ENCODE measurements around the gene TTC21A. TPM values are rescaled to one million over a fixed set of nuclear protein-coding genes. Genes with fewer than 3 reads are reported as not detected.
A peak's percentile ranks its signal among the peaks of the same experiment; 100 is the strongest.

Gene TTC21A
- total RNA-seq, 1 donor from 2014 or later, result 41.7 TPM

- Mint-ChIP-seq H3K36me3 (ENCODE audit: low read depth, unreplicated experiment) (peaks cover 46% of the 10 kb centered on the region), H3K4me1 (ENCODE audit: unreplicated experiment) (peaks cover 42% of the 10 kb centered on the region), H3K27me3 (ENCODE audit: unreplicated experiment) (peaks cover 11% of the 10 kb centered on the region), H3K27ac (ENCODE audit: unreplicated experiment) (peak overlapping the region; percentile 52), H3K4me3 (ENCODE audit: unreplicated experiment) (peak overlapping the region; percentile 77), H3K9me3 (ENCODE audit: unreplicated experiment) (no peaks in the 10 kb centered on the region)
- no peak for DNase-seq (ENCODE audit: low spot score)
- TF ChIP-seq, protein P1, sequence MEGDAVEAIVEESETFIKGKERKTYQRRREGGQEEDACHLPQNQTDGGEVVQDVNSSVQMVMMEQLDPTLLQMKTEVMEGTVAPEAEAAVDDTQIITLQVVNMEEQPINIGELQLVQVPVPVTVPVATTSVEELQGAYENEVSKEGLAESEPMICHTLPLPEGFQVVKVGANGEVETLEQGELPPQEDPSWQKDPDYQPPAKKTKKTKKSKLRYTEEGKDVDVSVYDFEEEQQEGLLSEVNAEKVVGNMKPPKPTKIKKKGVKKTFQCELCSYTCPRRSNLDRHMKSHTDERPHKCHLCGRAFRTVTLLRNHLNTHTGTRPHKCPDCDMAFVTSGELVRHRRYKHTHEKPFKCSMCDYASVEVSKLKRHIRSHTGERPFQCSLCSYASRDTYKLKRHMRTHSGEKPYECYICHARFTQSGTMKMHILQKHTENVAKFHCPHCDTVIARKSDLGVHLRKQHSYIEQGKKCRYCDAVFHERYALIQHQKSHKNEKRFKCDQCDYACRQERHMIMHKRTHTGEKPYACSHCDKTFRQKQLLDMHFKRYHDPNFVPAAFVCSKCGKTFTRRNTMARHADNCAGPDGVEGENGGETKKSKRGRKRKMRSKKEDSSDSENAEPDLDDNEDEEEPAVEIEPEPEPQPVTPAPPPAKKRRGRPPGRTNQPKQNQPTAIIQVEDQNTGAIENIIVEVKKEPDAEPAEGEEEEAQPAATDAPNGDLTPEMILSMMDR (IDR thresholded peaks at IDR 0.05; ENCODE audit: unreplicated experiment), result no peak
Observed at GRCh38 chr3:39141171-39141995, 33.9 kb downstream of the TTC21A start.

GRCh38 chr3:39142067-39142466 lies 34.6 kb downstream of the TTC21A start:
- H3K27ac Mint-ChIP-seq (ENCODE audit: unreplicated experiment), result peak overlapping the region; percentile 52

GRCh38 chr3:39143051-39143885 lies 35.8 kb downstream of the TTC21A start:
- Mint-ChIP-seq H3K27ac (ENCODE audit: unreplicated experiment) (peak overlapping the region; percentile 58), H3K4me3 (ENCODE audit: unreplicated experiment) (no peak overlapping the region), H3K9me3 (ENCODE audit: unreplicated experiment) (no peaks in the 10 kb centered on the region), H3K4me1 (ENCODE audit: unreplicated experiment) (peaks cover 58% of the 10 kb centered on the region), H3K36me3 (ENCODE audit: low read depth, unreplicated experiment) (peaks cover 42% of the 10 kb centered on the region), H3K27me3 (ENCODE audit: unreplicated experiment) (peaks cover 18% of the 10 kb centered on the region)
- TF ChIP-seq, protein P1 (IDR thresholded peaks at IDR 0.05; ENCODE audit: unreplicated experiment), result no peak
- no peak for DNase-seq (ENCODE audit: low spot score)

More at GRCh38 chr3:39142067-39142466, 34.6 kb downstream of the TTC21A start:
- Mint-ChIP-seq H3K4me1 (ENCODE audit: unreplicated experiment) (peaks cover 46% of the 10 kb centered on the region), H3K27me3 (ENCODE audit: unreplicated experiment) (peaks cover 13% of the 10 kb centered on the region), H3K36me3 (ENCODE audit: low read depth, unreplicated experiment) (peaks cover 43% of the 10 kb centered on the region), H3K4me3 (ENCODE audit: unreplicated experiment) (no peak overlapping the region), H3K9me3 (ENCODE audit: unreplicated experiment) (no peaks in the 10 kb centered on the region)
- DNase-seq (ENCODE audit: low spot score), result no peak
- TF ChIP-seq, protein P1 (IDR thresholded peaks at IDR 0.05; ENCODE audit: unreplicated experiment), result no peak

DNA sequence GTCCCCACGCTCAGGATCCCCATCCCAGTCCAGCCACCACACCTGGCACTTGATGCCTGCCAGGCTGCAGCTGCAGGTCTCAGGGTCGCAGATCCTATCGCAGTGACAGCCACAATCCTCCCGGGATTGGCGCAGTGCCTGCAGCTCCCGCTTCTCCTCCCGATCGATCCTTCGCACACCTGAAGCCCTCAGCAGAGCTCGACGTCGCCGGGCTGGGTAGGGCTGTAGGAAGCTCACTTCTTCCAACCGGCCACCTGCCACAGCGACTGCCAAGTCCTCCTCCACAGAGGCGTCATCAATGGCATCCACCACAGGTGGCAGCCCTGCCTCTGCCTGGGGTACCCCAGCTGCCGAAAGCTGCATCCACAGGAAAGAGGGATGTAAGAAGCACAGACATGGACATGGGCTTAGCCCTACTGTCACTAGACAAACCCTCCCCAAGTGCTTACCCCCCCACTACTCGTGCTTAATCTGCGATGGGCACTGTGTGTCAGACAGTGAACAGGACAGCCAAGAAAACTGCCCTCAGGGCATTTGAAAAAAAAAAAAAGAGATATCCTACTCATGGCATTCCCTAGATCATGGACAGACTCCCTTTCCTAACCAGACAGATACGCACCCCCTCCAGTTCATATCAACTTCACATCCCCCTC lies 36.7 kb downstream of the TTC21A start:
- Mint-ChIP-seq H3K4me1 (ENCODE audit: unreplicated experiment) (peaks cover 65% of the 10 kb centered on the region), H3K9me3 (ENCODE audit: unreplicated experiment) (no peaks in the 10 kb centered on the region), H3K27ac (ENCODE audit: unreplicated experiment) (peak overlapping the region; percentile 72), H3K36me3 (ENCODE audit: low read depth, unreplicated experiment) (peaks cover 45% of the 10 kb centered on the region), H3K27me3 (ENCODE audit: unreplicated experiment) (peaks cover 19% of the 10 kb centered on the region), H3K4me3 (ENCODE audit: unreplicated experiment) (peak overlapping the region; percentile 71)
- TF ChIP-seq, protein P1 (IDR thresholded peaks at IDR 0.05; ENCODE audit: unreplicated experiment), result no peak
- no peak for DNase-seq (ENCODE audit: low spot score)
